ENCODE data around the gene MYDGF.

GRCh38 chr19:4636761-4637160 lies 33.4 kb downstream of the MYDGF start:
- no peak for TF ChIP-seq CTCF (conservative IDR thresholded peaks at IDR 0.05; ENCODE audit: low read depth, low read length)
- no peak for TF ChIP-seq EZH2phosphoT487 (IDR thresholded peaks at IDR 0.05; ENCODE audit: borderline replicate concordance, low read length)
- no peak for TF ChIP-seq EZH2 (IDR thresholded peaks at IDR 0.05; ENCODE audit: low read length, unreplicated experiment)

All from PC-3 (cell line).